SKM-1 (cell line): Measurements from ENCODE around the gene PDIA3.
"Not testable (repeated sequence)": the region's sequence is repeated elsewhere in the genome, so short reads cannot be mapped to it uniquely, and the experiment has no call there.

ENCODE experiments used
- DNase-seq: peaks from one replicate; lab custom pipeline; 2025; ENCODE audit not compliant: unreplicated experiment; lab: John Stamatoyannopoulos, UW

The PDIA3 gene

DNA sequence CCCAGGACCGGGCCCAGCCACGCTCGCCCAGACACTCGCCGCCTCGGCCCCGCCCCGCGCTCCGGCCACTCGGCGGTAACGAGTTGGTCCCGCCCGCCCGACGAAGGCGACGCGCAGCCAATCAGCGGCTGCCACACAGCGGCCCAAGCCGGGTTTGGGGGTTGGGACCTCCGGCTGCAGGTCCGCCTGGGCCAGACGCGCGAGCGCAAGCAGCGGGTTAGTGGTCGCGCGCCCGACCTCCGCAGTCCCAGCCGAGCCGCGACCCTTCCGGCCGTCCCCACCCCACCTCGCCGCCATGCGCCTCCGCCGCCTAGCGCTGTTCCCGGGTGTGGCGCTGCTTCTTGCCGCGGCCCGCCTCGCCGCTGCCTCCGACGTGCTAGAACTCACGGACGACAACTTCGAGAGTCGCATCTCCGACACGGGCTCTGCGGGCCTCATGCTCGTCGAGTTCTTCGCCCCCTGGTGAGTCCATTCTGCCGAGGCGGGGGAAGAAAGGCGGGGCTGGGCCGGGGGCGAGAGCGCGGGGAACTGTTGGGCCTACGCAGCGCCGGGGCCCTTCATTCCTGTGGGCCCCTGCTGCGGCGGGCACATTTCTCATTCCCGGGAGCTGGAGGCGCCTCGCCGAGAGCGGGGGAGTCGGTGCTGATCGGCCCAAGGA lies at the start of gene PDIA3:
Gene PDIA3 (plus strand): TSS at position 194 of the 658 bp plus-strand sequence. CDS start 102 bp downstream, at position 296.
- peak; percentile 65 for DNase-seq

DNA sequence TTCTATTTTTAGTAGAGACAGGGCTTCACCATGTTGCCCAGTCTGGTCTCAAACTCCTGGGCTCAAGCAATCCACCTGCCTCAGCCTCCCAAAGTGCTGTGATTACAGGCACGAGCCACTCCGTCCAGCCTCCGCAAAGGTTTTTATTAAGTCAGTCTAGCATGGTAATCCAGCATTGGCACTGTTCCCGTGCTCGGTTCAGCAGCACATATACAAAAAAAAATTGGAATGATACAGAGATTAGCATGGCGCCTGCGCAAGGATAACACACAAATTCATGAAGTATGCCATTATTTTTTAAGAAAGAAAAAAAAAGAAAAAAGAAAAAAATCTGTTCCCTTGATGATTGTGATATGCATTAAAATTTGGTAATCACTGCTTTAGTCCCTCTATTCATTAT lies 44.1 kb upstream of the PDIA3 start:
- DNase-seq, result no peak

DNA sequence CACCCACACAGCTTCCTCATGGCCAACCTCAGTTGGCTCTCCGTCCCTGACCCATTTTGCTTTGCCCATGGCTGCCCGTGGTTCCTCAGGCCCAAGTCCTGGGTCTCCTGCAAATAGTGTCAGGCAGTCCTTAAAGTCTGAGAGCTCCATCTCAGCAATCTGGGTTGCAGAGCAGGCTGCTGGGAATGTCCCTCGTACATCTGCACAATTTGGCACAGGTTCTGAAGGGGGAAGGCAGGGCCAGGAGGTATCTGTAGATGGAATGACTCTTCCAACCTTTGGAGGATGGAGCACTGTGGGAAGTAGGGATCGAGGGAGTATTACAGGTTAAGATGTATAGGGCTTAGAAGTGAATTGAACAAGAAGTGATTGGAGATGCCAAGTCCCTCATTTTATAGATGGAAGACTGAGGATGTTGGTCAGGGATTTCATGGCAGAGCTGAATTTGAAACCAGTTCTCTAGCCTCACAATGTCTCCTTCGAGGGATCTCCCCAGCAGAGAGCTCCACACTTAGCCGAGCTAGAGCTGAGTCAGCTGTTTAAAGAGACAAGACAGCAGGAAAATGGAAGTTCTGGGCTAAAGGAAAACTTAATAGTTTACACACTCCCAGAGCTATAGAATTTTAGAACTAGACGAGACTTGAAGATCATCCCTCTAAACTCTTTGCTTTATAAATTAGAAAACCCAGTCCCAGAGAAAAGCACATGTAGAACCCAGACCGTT lies 43.4 kb upstream of the PDIA3 start:
- DNase-seq, result no peak

DNA sequence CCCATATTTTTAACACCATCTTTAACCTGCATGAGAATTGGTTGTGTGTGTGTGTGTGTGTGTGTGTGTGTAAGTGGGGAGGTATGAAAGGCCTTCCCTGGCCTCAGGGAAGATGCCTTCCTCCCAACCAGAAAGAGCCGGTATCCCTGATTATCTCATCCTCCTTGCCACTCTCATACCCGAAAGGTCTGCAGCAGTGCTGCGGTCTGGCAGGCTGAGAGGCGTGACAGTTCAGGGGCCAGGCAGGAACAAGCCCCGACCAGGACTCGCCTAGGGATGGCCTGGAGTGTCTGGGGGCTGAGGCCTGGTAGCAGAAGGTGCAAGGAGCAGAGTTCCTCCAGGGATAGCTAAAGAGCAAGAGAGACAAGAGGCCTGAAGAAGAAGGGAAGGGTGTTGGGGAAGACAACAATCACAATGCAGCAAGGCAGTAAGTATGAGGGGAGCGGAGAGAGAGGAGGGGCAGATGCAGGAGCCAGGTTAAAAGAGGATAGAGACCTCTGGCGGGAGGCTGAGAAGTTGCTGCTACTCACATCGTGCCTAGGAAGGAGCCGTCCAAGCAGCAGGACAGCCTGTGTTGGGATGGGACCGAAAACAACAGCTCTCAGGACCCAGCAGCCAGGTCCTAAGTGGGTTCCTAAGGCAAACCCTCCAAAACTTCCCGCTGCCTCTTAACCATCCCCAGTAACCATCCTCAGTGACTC lies 35.7 kb upstream of the PDIA3 start:
- not testable (repeated sequence) for DNase-seq

DNA sequence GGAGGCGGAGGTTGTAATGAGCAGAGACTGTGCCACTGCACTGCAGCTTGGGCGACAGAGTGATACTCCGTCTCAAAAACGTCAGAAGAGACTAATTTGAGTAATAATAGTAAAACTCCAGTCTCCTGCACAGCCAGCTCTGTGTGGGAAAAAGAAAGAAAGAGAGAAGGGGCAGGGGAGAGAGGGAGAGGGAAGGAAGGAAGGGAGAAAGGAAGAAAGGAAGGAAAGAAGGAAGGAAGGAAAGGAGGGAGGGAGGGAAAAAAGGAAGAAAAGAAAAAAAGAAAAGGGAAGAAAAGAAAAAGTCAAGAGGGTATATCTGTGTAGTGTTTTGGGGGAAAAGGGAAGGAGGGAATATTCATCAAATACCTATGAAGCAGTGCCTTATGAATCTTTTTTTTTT lies 23.1 kb upstream of the PDIA3 start:
- no peak for DNase-seq

DNA sequence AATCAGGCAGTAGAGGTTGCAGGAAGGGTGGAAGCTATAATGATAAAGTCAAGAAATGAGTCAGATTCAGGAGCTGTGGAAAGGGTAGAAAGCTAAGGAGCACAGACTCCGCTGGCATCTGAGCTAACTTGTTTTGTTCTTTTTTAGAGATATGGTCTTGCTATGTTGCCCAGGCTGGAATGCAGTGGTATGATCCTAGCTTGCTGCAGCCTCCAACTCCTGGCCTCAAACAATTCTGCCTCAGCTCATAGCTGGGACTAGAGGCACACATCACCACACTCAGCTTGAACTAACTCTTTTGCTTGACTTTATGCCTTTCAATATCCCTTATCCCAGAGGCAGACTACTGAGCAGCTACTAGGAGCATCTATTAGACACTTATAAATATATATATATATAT lies 19.9 kb upstream of the PDIA3 start:
- not testable (repeated sequence) for DNase-seq

DNA sequence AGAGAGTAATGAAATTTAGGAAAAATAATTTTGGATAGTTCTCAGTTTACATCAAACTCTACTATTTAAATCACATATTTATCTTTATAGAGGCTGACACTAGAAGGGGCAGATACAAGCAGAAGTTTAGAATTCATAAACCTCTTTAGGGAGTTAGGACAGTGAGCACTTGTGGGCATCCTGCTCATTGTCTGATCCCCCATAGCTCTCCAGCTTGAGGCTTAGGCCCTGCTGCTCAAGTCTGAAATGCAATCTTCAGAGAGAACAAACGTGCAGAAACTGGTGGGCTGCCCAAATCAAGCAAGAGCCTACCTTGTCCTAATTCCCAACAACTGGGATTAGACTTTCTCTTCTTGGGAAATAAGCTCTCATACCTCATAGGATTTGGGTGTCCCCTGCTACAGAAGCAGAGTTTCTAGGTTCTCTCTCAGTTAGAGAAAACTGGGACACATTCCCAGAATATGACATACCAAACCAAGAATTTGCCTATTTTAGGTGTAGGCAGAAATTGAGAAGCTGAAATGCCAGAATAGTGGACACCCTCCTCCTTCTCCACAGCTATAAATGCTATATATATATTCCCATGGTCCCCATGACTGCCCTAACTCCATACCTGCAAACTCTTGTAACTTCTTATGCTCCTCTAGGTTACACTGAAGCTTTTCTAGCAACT lies 18.0 kb upstream of the PDIA3 start:
- not testable (repeated sequence) for DNase-seq

DNA sequence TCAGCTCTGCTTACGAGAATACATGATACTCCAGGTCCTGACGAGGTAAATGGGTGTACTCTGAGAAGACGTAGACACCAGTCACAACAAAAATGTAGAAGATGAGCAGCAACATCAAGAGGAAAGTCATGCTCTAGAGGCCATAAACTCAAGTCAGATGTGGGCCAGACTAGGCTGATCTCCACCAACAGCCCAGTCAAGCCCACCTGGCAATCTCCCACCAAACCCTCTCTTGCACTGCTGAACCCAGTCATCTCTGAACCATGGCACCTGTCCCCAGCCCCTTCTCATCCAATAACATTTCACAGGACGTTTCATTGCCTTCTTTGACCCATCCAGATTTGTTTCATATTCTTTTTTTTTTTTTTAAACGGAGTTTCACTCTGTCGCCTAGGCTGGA lies 10.8 kb upstream of the PDIA3 start:
- DNase-seq, result no peak

DNA sequence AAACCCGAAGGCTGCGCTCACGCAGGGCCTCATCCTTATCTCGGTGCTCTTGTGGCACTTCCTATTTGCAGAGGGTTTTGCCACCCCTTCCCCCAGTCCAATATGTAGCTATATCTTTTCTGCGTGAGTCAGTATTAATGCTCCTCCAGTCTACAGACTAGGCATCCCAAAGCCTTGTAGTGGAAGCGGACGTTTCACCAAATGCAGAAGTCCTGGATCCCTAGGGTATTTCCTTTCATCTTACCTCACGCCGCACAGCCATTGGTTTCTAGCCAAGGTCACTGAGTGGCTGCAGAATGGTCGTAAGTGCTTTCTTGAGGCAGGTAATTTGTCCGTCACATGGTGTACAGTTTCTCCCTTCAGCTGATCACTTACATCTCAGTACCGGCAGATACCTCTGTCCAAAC lies 668 bp downstream of the PDIA3 start:
- DNase-seq, result not testable (repeated sequence)

DNA sequence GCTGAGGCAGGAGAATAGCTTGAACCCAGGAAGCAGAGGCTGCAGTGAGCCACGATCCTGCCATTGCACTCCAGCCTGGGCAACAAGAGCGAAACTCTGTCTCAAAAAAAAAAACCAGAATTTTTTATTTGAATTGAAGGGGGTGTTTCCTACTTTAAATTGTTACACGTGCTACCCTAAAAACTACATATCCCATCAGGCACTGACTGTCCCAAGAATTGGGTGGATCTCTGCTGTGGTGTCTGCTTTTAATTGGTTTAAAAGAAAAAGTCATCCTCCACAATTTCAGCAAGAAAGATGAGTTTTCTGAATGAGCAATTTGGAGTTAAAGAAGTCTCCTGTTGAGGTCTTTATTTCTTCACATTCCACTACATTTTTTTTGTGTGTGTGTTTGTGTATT lies 2.1 kb downstream of the PDIA3 start:
- no peak for DNase-seq

DNA sequence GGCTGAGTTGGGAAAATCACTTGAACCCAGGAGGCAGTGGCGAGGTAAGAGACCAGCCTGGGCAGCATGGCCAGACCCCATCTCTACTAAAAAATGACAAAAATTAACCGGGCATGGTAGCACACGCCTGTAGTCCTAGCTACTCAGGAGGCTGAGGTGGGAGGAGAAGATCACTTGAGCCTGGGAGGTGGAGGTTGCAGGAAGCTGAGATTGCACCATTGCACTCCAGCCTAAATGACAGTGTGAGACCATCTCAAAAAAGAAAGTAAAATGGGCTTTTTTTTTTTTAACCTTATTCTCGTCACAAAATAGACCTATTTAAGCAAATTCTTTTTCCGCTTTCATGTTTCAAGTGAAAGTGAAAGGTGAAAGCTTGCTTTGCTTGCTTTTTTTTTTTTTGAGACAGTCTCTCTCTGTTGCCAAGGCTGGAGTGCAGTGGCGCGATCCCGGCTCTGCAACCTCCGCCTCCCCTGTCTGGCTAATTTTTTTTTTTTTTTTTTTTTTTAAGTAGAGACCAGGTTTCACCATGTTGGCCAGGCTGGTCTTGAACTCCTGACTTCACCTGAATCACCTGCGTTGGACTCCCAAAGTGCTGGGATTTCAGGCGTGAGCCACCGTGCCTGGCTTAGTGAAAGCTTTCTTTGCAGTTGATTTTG lies 3.6 kb downstream of the PDIA3 start:
- DNase-seq, result no peak

DNA sequence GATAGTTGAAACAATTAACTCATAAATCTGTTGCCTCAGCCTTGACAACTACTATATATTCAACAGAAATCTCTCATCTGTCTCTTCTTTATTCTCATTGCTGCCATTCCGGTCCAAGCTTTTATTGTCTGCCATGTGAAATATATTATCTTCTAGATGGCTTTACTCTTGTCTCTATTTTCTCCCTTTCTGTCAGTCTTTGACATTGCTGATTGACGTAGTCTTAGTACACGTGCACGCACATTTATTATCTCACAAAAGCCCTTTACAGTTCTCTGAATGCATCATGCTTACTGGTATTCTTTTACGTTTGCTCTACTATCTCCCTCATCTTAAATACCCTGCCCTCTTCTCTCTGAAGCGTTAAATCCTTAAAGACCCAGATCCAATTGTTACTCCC lies 5.6 kb downstream of the PDIA3 start:
- DNase-seq, result no peak

DNA sequence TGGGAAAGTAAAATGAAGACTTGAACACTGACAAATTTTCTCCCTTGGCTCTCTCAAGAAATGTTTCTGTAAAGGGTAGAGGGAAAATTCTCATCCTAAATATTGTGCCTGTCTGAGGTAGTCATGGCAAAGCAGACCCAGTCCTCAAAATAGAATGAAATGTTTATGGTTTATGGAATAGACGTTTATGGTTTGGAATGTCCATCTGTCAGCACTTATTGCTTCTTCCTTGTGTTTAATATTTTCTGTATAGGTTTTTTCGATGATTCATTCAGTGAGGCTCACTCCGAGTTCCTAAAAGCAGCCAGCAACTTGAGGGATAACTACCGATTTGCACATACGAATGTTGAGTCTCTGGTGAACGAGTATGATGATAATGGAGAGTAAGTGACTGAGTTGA lies 16.6 kb downstream of the PDIA3 start:
- DNase-seq, result no peak

DNA sequence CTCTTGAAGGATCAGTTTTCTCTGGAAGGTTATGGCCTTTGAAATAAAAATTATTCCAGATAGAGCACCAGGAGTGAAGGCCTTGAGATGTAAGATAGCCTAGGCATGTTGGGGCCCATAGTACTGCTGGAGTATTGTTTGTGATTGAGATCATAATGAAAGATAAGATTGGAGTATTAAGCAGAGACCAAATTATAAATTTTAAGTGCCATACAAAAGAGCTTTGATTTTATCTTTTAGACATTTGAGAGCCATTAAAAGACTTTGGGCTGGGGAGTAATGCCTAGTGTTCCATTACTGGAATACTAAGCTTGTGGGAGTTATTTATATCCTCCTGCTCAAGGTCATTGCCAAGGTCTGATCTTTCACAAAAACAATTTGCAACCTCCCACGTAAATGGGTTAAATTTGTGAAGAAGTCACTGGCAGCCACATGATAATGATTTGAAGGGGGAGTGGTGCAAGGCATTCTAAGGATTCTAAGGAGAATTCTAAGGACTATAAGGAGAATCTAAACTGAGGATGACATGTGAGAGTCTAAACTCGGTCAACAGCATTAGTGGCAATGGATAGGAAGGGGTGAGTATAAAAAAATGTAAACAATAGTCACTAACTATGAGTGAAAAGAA lies 17.7 kb downstream of the PDIA3 start:
- no peak for DNase-seq

DNA sequence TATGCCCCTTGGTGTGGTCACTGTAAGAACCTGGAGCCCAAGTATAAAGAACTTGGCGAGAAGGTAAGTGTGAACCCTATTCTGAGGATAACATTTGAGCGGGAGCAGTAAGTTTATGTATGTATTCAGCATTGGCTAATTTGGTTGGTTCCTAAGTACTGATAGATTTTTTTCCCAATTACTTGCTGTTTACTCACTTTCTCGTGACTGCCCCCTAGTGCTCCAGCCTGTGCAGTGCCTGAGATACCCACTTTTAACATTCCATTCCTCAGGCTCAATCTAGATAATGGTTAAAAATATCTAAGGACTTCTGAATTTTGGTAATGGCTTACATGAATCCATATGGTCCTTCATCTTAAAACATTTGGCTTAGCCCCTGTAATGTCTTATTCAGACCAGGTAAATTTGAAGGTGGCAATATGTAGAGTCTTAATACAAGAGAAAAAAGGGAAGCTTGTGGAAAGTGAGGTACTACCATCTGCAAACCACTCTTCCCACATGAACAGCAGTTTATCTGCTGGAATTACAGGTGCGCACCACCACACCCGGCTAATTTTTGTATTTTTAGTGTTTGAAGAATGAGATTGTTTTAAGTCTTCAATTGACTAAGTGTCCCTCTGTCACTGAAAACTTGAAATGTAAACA lies 23.5 kb downstream of the PDIA3 start:
- peak; percentile 68 for DNase-seq

DNA sequence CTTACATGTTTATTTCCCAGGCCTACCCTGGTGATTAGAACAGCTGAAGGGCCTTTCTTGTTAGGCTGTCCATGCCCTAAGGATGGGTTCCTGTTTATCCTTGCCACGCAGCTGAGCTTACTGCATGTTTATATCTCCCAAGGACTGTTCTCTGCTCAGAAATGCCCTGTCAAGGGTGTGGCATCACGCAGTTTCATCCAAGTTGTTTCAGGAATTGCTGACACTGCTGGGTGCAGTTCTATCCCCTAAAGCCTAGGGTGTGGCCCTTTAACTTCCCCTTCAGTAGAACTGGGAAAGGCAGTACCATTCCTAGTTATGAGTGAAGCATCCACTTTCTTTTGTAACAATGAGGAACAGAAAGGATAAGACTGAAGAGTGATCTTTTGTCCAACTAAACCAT lies 25.6 kb downstream of the PDIA3 start:
- no peak for DNase-seq

DNA sequence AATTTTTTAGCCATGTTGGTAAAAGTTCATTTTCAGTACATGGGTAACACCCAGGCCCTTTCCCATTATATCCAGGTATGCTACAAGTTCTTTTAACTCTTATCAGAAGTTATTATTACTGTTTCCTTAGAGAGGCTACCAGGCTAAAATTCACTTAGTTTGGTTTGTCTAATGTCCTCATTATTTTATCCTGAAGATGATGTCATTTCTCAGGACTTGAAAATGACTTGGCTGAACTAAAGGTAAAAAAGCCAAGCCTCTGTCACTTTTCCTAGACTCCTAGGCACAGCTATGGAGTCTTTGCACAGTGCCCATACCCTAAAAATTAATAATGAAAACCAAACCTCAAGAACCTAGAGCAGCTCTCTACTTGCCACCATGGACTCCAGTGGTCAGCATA lies 26.4 kb downstream of the PDIA3 start:
- DNase-seq, result no peak

DNA sequence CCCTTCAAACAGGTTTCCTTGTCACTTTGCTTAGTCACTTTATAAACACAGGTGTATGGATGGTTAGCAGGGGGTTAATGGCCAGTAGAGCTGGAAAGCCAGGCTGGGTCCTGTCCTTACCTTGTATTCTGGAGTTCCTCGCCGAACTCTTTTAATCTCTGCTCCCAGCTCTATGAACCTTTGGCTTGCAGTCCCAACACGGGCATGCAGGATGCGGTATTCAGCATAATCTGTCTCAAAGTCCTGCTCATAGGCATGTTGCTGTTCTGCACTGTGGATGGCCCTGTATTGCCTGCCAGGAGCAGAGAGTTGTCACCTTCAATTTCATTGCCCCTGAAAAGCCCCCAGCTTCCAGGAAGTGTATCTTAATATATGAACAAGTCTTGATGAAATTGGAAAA lies 27.8 kb downstream of the PDIA3 start:
- DNase-seq, result no peak

DNA sequence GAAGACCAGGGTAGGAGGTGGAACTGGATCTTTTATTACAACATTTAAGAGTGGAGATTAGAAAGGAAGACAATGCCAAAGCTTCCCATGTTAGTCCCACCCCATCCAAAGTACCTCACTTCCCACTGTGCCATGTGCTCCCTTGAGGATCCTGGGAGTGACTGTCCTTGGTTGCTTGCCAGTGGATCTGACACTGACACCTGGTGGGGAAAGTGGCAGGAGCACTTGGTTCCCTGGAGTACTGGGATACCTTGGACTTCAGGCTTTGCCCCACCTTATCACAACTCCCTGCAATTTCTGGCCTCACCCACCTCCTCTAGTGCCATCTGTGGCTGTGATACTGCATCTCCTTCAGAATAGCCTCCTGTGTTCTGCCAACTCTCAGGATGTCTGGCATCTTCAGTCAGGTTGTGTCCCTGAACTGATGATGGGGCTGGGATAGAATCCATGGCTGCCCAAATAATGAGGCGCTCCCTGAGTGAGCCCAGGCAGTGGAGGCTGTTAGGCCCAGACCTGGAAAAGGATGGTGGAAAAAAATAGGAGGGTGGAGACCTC lies 29.2 kb downstream of the PDIA3 start:
- DNase-seq, result no peak
